GM13976 (cell line): ENCODE measurements around the gene IFNL4.

Experiments
- DNase-seq: peaks from one replicate; pipeline ENCODE4 v3.0.0; 2012; ENCODE audit warnings: low spot score
- CTCF ChIP-seq: IDR thresholded peaks from 2 replicates; pipeline ENCODE4 v1.5.1; 2012; ENCODE audit warnings: borderline replicate concordance, mild to moderate bottlenecking; ENCODE audit not compliant: insufficient read depth; ENCODE audit errors: extremely low read depth, missing control alignments, control extremely low read depth
- in situ Hi-C: fragments of 300-500 bp; cut with MboI; formaldehyde crosslinking; loops from one replicate; pipeline ENCODE4 v1.12.0; 2022; ENCODE audit warnings: low sequenced_read_pairs, mixed read lengths, inconsistent platforms; ENCODE audit not compliant: unreplicated experiment

Gene IFNL4

GRCh38 chr19:39200066-39200802 is 48.4 kb downstream of the IFNL4 start:
- in situ Hi-C loops: no loop called here
- TF ChIP-seq CTCF: no peak

GRCh38 chr19:39199025-39199424 is 49.6 kb downstream of the IFNL4 start:
- TF ChIP-seq CTCF: no peak
- peak; percentile 19 for DNase-seq
- in situ Hi-C loops: no loop called here

More at GRCh38 chr19:39200066-39200802, 48.4 kb downstream of the IFNL4 start:
- peak; percentile 21 for DNase-seq

- peak; percentile 5 for TF ChIP-seq CTCF
- DNase-seq: peak; percentile 24
- in situ Hi-C loops: no loop called here
Observed at GRCh38 chr19:39197808-39198207, 50.8 kb downstream of the IFNL4 start.

- DNase-seq: peak; percentile 26
- in situ Hi-C loops: no loop called here
- TF ChIP-seq CTCF: no peak
Observed at GRCh38 chr19:39196860-39197562, 51.6 kb downstream of the IFNL4 start, which contains the start of gene NCCRP1. NCCRP1 (plus strand) TSS chr19:39196964; CDS start chr19:39196983, 19 bp downstream.

GRCh38 chr19:39196320-39196719 is 52.3 kb downstream of the IFNL4 start:
- in situ Hi-C loops: no loop called here
- no peak for DNase-seq
- TF ChIP-seq CTCF: no peak
